Psoas muscle (tissue), 8 donors: ENCODE measurements around the gene B3GNT4. TPM values are rescaled to one million over a fixed set of nuclear protein-coding genes. Genes with fewer than 3 reads are reported as not detected.

Experiments
- ATAC-seq, 4 donors: fragments of 200-7000 bp; cut with Tn5 transposase; one replicate each; pipeline ENCODE4 v1.9.1; 2020; ENCODE audit warnings: moderate library complexity in 3 of 4, mild to moderate bottlenecking in 2 of 4
- DNase-seq, 2 donors: peaks; one replicate each; pipeline ENCODE4 v3.0.0-alpha.2; 2020
- H3K27ac ChIP-seq: fragments of 200-600 bp; one replicate; pipeline ENCODE4 v1.8.0; 2022
- H3K27me3 ChIP-seq, 3 donors: fragments of 200-600 bp in 1 of 3; one replicate each; pipeline versions ENCODE4 v1.6.1 to v1.8.0; 2013 to 2022; ENCODE audit warnings: low read length in 2 of 3, mild to moderate bottlenecking in 2 of 3, moderate library complexity in 1 of 3; ENCODE audit not compliant: insufficient read depth in 3 of 3
- H3K36me3 ChIP-seq, 2 donors: fragments of 200-600 bp in 1 of 2; one replicate each; pipeline versions ENCODE4 v1.6.1 to v1.8.0; 2013 to 2022; ENCODE audit warnings: low read depth in 1 of 2, mild to moderate bottlenecking in 1 of 2, moderate library complexity in 1 of 2; ENCODE audit not compliant: insufficient read depth in 1 of 2
- H3K4me1 ChIP-seq: fragments of 200-600 bp; one replicate; pipeline ENCODE4 v1.8.0; 2022
- H3K4me3 ChIP-seq: fragments of 200-600 bp; one replicate; pipeline ENCODE4 v1.8.0; 2022; ENCODE audit warnings: mild to moderate bottlenecking
- H3K9me3 ChIP-seq: fragments of 200-600 bp; one replicate; pipeline ENCODE4 v1.8.0; 2022
- CTCF ChIP-seq: fragments of 200-600 bp; IDR thresholded peaks from one replicate; pipeline ENCODE4 v1.8.0; 2022; ENCODE audit warnings: antibody characterized with exemption
- WGBS, 3 donors: extraction: QIAGEN DNeasy Blood & Tissue Kit; methylation state at CpG; one replicate each; pipeline versions ENCODE4 v1.1.6 to v1.1.7; 2013; 5-methylcytosine and 5-hydroxymethylcytosine counted together
- intact Hi-C, 2 donors: fragments of 100-400 bp; cut with DNase I; formaldehyde crosslinking; loops; one replicate each; pipeline versions ENCODE4 v1.11.0 to v1.14.2; 2022
- polyA plus RNA-seq, 3 donors: library from polyadenylated mRNA; stranded (reverse); fragments of 200-250 nt; gene quantifications; one replicate each; pipeline ENCODE4 v1.2.3, GENCODE V29; 2013
- total RNA-seq, 4 donors: library from RNA; stranded (reverse); fragmentation: NEBNext Ultra II Directional in 2 of 4; extraction: Animal tissue kit (Norgen Biotek cat#: 25700) in 2 of 4; gene quantifications; one replicate each; pipeline versions ENCODE4 v1.2.1 to v1.2.4, GENCODE V29; 2021 to 2023
- donor health status: healthy with polysubstance abuse.
- donor health status: DM: no; HTN: no; CAD: no; lungs with moderate emphysema.
- donor health status: Bipolar disorder and iron deficiency.
- donor health status: healthy.
- donor health status: DM: yes; HTN: yes; CAD: no.
- donor health status: DM: no; HTN: no; CAD: no.
- donor health status: DM: no; HTN: no; CAD: no.
- donor health status: DM: yes; HTN: yes; CAD: no.

B3GNT4 gene
- total and polyA plus RNA-seq, 7 donors = 0.30 to 1.3 (median 0.43) TPM; not detected in 3

DNA sequence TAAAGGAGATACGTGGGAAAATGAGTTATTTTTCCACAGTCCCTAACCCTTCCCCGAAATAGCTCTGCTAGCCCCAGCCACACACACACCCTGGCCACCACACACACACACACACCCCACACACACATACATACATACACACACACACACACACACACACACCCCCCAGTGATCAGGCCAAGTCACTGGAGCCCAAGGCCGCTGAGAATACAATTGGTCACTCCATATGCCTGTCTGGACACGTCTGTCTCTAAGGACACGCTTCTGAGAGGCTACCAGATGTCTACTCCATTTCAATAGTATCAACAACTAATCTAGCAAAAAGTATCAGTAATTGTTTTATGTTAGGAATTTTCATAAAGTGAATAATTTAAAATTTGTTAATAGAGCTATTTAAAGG is 35.4 kb downstream of the B3GNT4 start:
- Histone ChIP-seq H3K9me3 (no peaks in the 10 kb centered on the region), H3K27ac (no peak overlapping the region), H3K4me1 (no peaks in the 10 kb centered on the region), H3K4me3 (no peak overlapping the region), H3K36me3 (peaks cover 0 to 87% of the 10 kb centered on the region in 2 donors), H3K27me3 (no peaks in the 10 kb centered on the region)
- 90 to 97% (median 94%) methylated on average over 5 of the region's 5 CpGs for WGBS, 3 donors
- no peak for ATAC-seq
- intact Hi-C loops = no loop called here
- no peak for TF ChIP-seq CTCF
- DNase-seq = no peak

GRCh38 chr12:122243965-122244364 is 40.5 kb downstream of the B3GNT4 start:
- H3K4me3 ChIP-seq = no peak overlapping the region
- intact Hi-C loops = no loop called here
- no peak for ATAC-seq

GRCh38 chr12:122244565-122245371 is 41.3 kb downstream of the B3GNT4 start:
- no peak for DNase-seq
- no peaks in the 10 kb centered on the region for H3K4me1 ChIP-seq
- no peak for ATAC-seq
- intact Hi-C loops = no loop called here
- WGBS, 3 donors = 88 to 89% (median 89%) methylated on average over 11 of the region's 11 CpGs
- no peak overlapping the region for H3K27ac ChIP-seq
- H3K27me3 ChIP-seq = no peaks in the 10 kb centered on the region
- H3K36me3 ChIP-seq = peaks cover 0 to 70% of the 10 kb centered on the region in 2 donors
- H3K4me3 ChIP-seq = no peak overlapping the region
- H3K9me3 ChIP-seq = no peaks in the 10 kb centered on the region
- no peak for TF ChIP-seq CTCF

More at GRCh38 chr12:122243965-122244364, 40.5 kb downstream of the B3GNT4 start:
- no peaks in the 10 kb centered on the region for H3K9me3 ChIP-seq
- no peaks in the 10 kb centered on the region for H3K27me3 ChIP-seq
- peaks cover 0 to 71% of the 10 kb centered on the region in 2 donors for H3K36me3 ChIP-seq
- H3K4me1 ChIP-seq = no peaks in the 10 kb centered on the region
- no peak for TF ChIP-seq CTCF
- 84 to 90% (median 84%) methylated on average over 6 of the region's 6 CpGs for WGBS, 3 donors
- no peak overlapping the region for H3K27ac ChIP-seq
- DNase-seq = no peak

DNA sequence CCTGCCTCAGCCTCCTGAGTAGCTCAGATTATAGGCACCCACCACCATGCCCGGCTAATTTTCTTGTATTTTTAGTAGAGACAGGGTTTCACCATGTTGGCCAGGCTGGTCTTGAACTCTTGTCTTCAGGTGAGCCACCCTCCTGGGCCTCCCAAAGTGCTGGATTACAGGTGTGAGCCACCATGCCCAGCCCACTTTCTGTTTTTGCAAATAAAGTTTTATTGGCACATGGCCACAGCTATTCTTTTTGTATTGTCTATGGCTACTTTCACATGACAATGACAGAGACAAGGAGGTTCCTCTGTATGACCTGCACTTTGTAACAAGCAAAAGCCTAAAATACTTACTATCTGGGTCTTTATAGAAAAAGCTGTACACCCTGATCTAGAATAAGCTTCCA is 42.0 kb downstream of the B3GNT4 start:
- intact Hi-C loops = no loop called here
- Histone ChIP-seq H3K36me3 (peaks cover 2 to 70% of the 10 kb centered on the region in 2 donors), H3K27ac (no peak overlapping the region), H3K4me1 (no peaks in the 10 kb centered on the region), H3K27me3 (no peaks in the 10 kb centered on the region), H3K4me3 (no peak overlapping the region), H3K9me3 (no peaks in the 10 kb centered on the region)
- DNase-seq = no peak
- WGBS, 3 donors = 83 to 95% (median 85%) methylated on average over 1 of the region's 1 CpG
- TF ChIP-seq CTCF = no peak
- ATAC-seq = no peak
